ENCODE results near the gene RPS3. TPM values are rescaled to one million over a fixed set of nuclear protein-coding genes. Genes with fewer than 3 reads are reported as not detected.
A peak's percentile ranks its signal among the peaks of the same experiment; 100 is the strongest.
"Not testable (repeated sequence)": the region's sequence is repeated elsewhere in the genome, so short reads cannot be mapped to it uniquely, and the experiment has no call there.

The RPS3 gene
- 1,000 to 10,000 TPM; 1,093 to 3,288 (median 2,247) TPM for total RNA-seq

GRCh38 chr11:75399344-75400145, at the start of gene RPS3:
RPS3 (plus strand) TSS chr11:75399518; CDS start chr11:75399548, 30 bp downstream.
- H3K4me1 ChIP-seq (replicated peaks in 1 of 2), result peaks cover 16 to 20% of the 10 kb centered on the region in 2 donors
- ATAC-seq (replicated peaks in 6 of 8), result peak; percentile 84 to 99 (median 97)
- 0 to 2% (median 0%) methylated on average over 1 to 18 of the region's 55 CpGs for WGBS, 10 experiments
- peak within 1 kb of the TSS; percentile 87 to 96 for H3K27ac ChIP-seq
- H3K4me3 ChIP-seq, result peak within 1 kb of the TSS; percentile 50 to 98 (median 90)
- in situ Hi-C loops (cut with MboI; ENCODE audit: low pct_unique_long_range_greater_than_20kb in 2 of 9, low sequenced_read_pairs in 9 of 9, unreplicated experiment in 9 of 9), result loop anchor here in 3 of 9 experiments (25.0 kb wide), 2 partner anchors 112 to 138 kb away; partner anchors contain the start of gene GDPD5 (in 2 of the 3)

- 40 to 100% (median 71%) methylated on average over 1 to 2 of the region's 4 CpGs; no CpG with 5 or more reads in 5 of the 10 experiments for WGBS, 10 experiments
- no peak for ATAC-seq (replicated peaks in 6 of 8)
- Histone ChIP-seq H3K4me1 (replicated peaks in 1 of 2) (peaks cover 22 to 38% of the 10 kb centered on the region in 2 donors), H3K27ac (no peak overlapping the region), H3K4me3 (no peak overlapping the region)
- in situ Hi-C loops (cut with MboI; ENCODE audit: low pct_unique_long_range_greater_than_20kb in 2 of 9, low sequenced_read_pairs in 9 of 9, unreplicated experiment in 9 of 9), result no loop called here
Observed at GRCh38 chr11:75349521-75350116, 49.7 kb upstream of the RPS3 start.

- Histone ChIP-seq H3K4me1 (replicated peaks in 1 of 2) (peaks cover 22 to 32% of the 10 kb centered on the region in 2 donors), H3K27ac (no peak overlapping the region), H3K4me3 (peak overlapping the region in 4 of 5 donors; percentile 36 to 50 (median 46))
- ATAC-seq (replicated peaks in 6 of 8), result no peak
- 0 to 85% (median 60%) methylated on average over 1 to 5 of the region's 9 CpGs; no CpG with 5 or more reads in 3 of the 10 experiments for WGBS, 10 experiments
- in situ Hi-C loops (cut with MboI; ENCODE audit: low pct_unique_long_range_greater_than_20kb in 2 of 9, low sequenced_read_pairs in 9 of 9, unreplicated experiment in 9 of 9), result no loop called here
Observed at GRCh38 chr11:75350122-75350742, 49.1 kb upstream of the RPS3 start.

DNA sequence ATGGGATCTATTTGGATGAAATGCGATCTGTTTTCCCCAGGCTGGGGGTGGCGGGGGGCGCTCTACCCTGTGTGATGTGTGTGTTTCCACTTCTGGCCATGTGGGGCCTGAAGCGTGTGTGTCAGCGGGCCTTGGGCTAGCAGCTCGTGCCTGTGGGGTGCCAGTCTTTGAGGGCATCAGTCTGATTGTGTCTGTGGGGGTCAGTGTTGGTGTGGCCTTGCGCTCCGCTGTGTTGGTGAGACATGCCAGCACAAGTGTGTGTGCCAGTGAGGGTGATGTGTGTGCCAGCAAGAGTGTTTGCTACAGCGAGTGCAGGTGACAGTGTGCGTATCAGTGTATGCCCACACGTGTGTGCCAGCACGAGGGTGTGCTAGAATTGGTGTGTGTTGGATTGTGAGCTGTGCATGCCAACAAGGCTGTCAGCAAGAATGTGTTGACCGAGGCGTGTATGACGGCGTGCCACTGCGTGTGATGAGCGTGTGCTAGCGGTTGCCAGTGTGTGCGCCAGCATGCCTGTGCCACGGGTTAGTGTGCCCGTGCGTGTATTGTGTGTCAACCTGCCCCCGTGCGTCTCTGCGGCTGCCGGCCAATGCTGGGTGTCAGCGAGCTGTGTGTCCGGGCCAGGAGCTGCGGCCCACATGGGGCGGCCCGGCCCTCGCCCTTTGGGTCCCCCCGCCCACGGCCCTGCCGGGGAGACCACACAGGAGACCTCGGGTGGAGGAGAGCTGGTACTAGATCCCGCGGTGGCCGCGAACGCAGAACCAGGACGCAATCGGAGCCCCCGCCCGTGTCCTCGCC, 48.4 kb upstream of the RPS3 start:
- in situ Hi-C loops (cut with MboI; ENCODE audit: low pct_unique_long_range_greater_than_20kb in 2 of 9, low sequenced_read_pairs in 9 of 9, unreplicated experiment in 9 of 9), result no loop called here
- Histone ChIP-seq H3K27ac (peak overlapping the region; percentile 59 to 72), H3K4me3 (peak overlapping the region; percentile 36 to 50 (median 44)), H3K4me1 (replicated peaks in 1 of 2) (peaks cover 22 to 29% of the 10 kb centered on the region in 2 donors)
- 0 to 30% (median 25%) methylated on average over 4 to 6 of the region's 47 CpGs; no CpG with 5 or more reads in 7 of the 10 experiments for WGBS, 10 experiments
- peak; percentile 23 to 50 (median 44) for ATAC-seq (replicated peaks in 6 of 8)

DNA sequence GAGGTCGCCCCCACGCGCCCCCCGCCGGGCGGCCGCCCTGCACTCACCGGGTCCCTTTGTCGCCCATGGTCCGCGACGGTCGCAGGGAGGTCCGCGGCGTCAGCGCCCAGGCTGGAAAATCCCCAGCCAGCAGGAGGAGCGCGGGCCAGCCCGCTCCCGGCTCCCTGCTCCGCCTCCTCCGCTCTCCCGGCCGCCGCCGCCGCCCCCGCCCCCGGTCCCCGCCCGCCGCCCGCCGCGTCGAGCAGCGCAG, 47.9 kb upstream of the RPS3 start, which contains the start of gene ARRB1:
ARRB1 (minus strand) TSS at position 121 of the 250 bp plus-strand sequence; CDS start at position 67, 54 bp downstream.
- Histone ChIP-seq H3K4me1 (replicated peaks in 1 of 2) (peaks cover 22 to 29% of the 10 kb centered on the region in 2 donors), H3K4me3 (peak within 1 kb of the TSS; percentile 36 to 50 (median 44)), H3K27ac (peak within 1 kb of the TSS; percentile 59 to 72)
- peak in 3 of 8 experiments; percentile 67 to 77 (median 76) for ATAC-seq (replicated peaks in 6 of 8)
- no CpG with 5 or more reads among the region's 38 CpGs for WGBS, 10 experiments
- in situ Hi-C loops (cut with MboI; ENCODE audit: low pct_unique_long_range_greater_than_20kb in 2 of 9, low sequenced_read_pairs in 9 of 9, unreplicated experiment in 9 of 9), result no loop called here

- in situ Hi-C loops (cut with MboI; ENCODE audit: low pct_unique_long_range_greater_than_20kb in 2 of 9, low sequenced_read_pairs in 9 of 9, unreplicated experiment in 9 of 9), result no loop called here
- ATAC-seq (replicated peaks in 6 of 8), result peak in 7 of 8 experiments; percentile 33 to 87 (median 81)
- 12 to 47% methylated on average over 8 to 42 of the region's 64 CpGs; no CpG with 5 or more reads in 8 of the 10 experiments for WGBS, 10 experiments
- Histone ChIP-seq H3K27ac (peak overlapping the region; percentile 59 to 72), H3K4me1 (replicated peaks in 1 of 2) (peaks cover 22 to 29% of the 10 kb centered on the region in 2 donors), H3K4me3 (peak overlapping the region; percentile 36 to 50 (median 44))
Observed at GRCh38 chr11:75351791-75352587, 47.3 kb upstream of the RPS3 start.

DNA sequence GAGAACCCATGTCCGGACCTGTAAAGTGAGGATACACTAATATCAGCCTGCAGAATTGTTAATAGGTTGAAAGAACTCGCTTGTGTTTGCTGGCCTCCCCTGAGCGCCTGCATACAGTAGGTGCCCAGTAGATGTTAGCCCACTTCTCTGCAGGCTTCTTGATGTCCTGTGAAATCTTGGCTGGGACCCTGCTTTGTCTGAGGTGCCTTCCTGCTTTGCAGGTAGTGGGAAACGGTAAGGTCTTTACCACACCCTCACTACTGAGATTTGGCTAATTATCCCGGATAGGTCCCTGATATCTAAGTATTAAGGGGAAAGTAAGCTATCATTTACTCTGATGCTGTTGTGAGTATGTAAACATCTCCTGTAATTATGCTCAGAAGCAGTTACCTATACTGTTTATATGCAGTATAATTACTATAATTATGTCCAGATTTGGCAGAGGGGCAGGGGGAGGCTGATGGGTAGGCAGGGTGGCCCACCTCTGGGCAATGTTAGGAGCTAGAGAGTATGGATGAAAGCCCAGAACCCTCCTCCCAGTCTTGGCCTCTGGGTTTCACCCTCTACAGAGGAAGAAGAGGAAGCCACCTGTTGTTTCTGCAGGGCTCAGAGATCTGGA, 46.6 kb upstream of the RPS3 start:
- in situ Hi-C loops (cut with MboI; ENCODE audit: low pct_unique_long_range_greater_than_20kb in 2 of 9, low sequenced_read_pairs in 9 of 9, unreplicated experiment in 9 of 9), result no loop called here
- WGBS, 10 experiments, result 34 to 93% (median 84%) methylated on average over 1 to 5 of the region's 5 CpGs; no CpG with 5 or more reads in 6 of the 10 experiments
- peak overlapping the region in 1 of 5 donors; percentile 37 for H3K4me3 ChIP-seq
- H3K4me1 ChIP-seq (replicated peaks in 1 of 2), result peaks cover 22 to 29% of the 10 kb centered on the region in 2 donors
- peak overlapping the region in 1 of 2 donors; percentile 72 for H3K27ac ChIP-seq
- ATAC-seq (replicated peaks in 6 of 8), result no peak

DNA sequence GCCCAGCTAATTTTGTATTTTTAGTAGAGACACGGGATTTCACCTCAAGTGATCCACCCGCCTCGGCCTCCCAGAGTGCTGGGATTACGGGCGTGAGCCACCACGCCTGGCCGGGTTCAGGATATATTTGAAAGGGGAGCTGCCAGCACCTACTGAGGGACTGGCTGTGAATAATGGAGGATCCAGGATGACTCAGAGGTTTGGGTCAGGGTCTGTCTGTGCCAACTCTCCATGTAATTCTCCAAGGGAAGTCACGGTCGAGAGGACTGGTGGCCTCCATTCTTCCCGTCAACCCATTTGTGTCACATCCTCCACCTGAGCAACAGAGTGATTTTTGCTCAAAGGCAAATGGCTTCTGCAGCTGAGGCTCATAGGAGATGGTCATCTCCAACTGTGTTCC, 44.3 kb upstream of the RPS3 start:
- in situ Hi-C loops (cut with MboI; ENCODE audit: low pct_unique_long_range_greater_than_20kb in 2 of 9, low sequenced_read_pairs in 9 of 9, unreplicated experiment in 9 of 9), result no loop called here
- Histone ChIP-seq H3K4me1 (replicated peaks in 1 of 2) (peaks cover 11 to 15% of the 10 kb centered on the region in 2 donors), H3K27ac (no peak overlapping the region), H3K4me3 (no peak overlapping the region)
- WGBS, 10 experiments, result 61 to 95% (median 88%) methylated on average over 1 to 4 of the region's 10 CpGs; no CpG with 5 or more reads in 5 of the 10 experiments
- no peak for ATAC-seq (replicated peaks in 6 of 8)

GRCh38 chr11:75356613-75357012, 42.7 kb upstream of the RPS3 start:
- no peak for ATAC-seq (replicated peaks in 6 of 8)
- WGBS, 10 experiments, result 20 to 100% (median 83%) methylated on average over 1 to 2 of the region's 2 CpGs; no CpG with 5 or more reads in 3 of the 10 experiments
- Histone ChIP-seq H3K4me1 (replicated peaks in 1 of 2) (peaks cover 0 to 2% of the 10 kb centered on the region in 2 donors), H3K27ac (no peak overlapping the region), H3K4me3 (no peak overlapping the region)
- in situ Hi-C loops (cut with MboI; ENCODE audit: low pct_unique_long_range_greater_than_20kb in 2 of 9, low sequenced_read_pairs in 9 of 9, unreplicated experiment in 9 of 9), result no loop called here

- in situ Hi-C loops (cut with MboI; ENCODE audit: low pct_unique_long_range_greater_than_20kb in 2 of 9, low sequenced_read_pairs in 9 of 9, unreplicated experiment in 9 of 9), result not testable (repeated sequence)
Observed at GRCh38 chr11:75362285-75362684, 37.0 kb upstream of the RPS3 start.

GRCh38 chr11:75365711-75366181, 33.6 kb upstream of the RPS3 start:
- Histone ChIP-seq H3K27ac (no peak overlapping the region), H3K4me1 (replicated peaks in 1 of 2) (no peaks in the 10 kb centered on the region), H3K4me3 (no peak overlapping the region)
- WGBS, 10 experiments, result 22 to 94% (median 60%) methylated on average over 1 to 2 of the region's 2 CpGs; no CpG with 5 or more reads in 1 of the 10 experiments
- ATAC-seq (replicated peaks in 6 of 8), result peak in 4 of 8 experiments; percentile 25 to 84 (median 46)
- in situ Hi-C loops (cut with MboI; ENCODE audit: low pct_unique_long_range_greater_than_20kb in 2 of 9, low sequenced_read_pairs in 9 of 9, unreplicated experiment in 9 of 9), result no loop called here

More at GRCh38 chr11:75362285-75362684, 37.0 kb upstream of the RPS3 start:
- WGBS, 10 experiments, result 14 to 100% (median 72%) methylated on average over 1 to 3 of the region's 4 CpGs; no CpG with 5 or more reads in 4 of the 10 experiments
- not testable (repeated sequence) for H3K27ac ChIP-seq; H3K4me1 ChIP-seq (replicated peaks in 1 of 2); H3K4me3 ChIP-seq
- peak in 1 of 8 experiments; percentile 22 for ATAC-seq (replicated peaks in 6 of 8)
